Activated T-helper 9 cell treated with anti-CD3 and anti-CD28 coated beads, Interleukin-2, amount 50 U/mL, for 16 hours (primary cell): ENCODE data around the gene ATP8B4.
"Not testable (repeated sequence)": the region's sequence is repeated elsewhere in the genome, so short reads cannot be mapped to it uniquely, and the experiment has no call there.

ENCODE experiments used
- DNase-seq: peaks from one replicate; pipeline ENCODE4 v3.0.0-alpha.2; 2020; ENCODE audit warnings: low read depth

Gene ATP8B4

DNA sequence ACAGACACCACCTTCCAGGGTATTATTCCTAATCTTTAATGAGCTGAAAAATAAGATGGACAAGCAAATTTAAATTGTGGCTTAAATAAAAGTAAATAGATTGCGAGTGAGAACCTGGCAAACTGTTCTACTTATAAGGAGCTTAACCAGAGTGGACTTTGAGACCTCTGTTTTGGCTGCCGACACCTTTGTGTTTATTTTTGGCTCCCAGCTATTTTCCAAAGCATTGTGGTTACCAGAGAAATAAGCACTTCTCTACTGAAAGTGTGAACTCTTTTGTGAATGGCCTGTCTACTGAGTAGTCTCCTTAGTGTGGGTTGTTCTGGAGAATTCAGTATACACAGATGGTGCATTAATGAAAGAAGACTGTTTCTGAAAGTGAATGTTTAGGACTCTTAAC, 109.4 kb downstream of the ATP8B4 start:
- no peak for DNase-seq

DNA sequence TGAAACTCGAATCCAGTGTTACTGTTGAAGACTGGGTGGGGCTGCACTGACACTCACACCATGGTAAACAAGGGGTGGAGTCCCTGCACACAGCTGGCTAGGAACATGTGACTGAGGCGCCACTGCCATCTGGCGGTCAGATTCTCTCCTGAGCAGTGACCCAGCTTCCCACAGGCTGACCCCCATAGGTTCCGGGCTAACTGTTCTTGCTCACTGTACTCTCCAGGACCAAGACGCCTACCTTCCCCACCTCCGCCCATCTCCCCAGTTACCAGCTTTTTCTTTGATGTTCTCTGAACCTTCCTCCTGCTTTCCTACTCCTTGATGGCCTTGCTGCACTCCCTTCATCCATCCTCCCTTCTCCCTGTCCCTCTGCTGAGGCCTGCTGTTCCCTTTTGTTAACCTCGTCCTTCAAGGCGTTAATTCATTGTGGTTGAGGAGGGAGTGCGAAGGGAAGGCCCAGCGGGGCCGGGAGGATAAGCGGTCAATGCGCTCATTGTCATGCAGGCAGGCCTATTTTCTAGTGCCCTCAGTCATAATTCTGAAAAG, 115.2 kb downstream of the ATP8B4 start:
- DNase-seq: peak; percentile 9

DNA sequence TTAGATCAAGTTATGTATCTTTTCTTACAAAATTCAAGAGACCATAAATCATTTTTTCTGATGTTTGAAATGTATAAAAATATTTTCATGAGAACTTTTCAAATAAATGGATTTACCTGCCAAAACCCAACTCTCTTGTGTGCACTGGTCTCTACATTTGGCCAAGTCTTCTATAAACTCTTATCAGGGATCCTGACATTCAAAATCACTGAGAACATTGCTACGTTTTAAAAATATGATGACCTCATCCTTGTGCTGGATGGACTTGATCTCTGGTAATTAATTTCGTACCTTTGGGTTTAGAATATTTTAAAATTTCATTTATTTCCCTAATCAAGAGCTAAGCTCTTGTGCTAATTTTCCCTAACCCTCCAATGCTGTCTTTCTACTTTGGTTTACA, 127.4 kb downstream of the ATP8B4 start:
- DNase-seq: no peak

DNA sequence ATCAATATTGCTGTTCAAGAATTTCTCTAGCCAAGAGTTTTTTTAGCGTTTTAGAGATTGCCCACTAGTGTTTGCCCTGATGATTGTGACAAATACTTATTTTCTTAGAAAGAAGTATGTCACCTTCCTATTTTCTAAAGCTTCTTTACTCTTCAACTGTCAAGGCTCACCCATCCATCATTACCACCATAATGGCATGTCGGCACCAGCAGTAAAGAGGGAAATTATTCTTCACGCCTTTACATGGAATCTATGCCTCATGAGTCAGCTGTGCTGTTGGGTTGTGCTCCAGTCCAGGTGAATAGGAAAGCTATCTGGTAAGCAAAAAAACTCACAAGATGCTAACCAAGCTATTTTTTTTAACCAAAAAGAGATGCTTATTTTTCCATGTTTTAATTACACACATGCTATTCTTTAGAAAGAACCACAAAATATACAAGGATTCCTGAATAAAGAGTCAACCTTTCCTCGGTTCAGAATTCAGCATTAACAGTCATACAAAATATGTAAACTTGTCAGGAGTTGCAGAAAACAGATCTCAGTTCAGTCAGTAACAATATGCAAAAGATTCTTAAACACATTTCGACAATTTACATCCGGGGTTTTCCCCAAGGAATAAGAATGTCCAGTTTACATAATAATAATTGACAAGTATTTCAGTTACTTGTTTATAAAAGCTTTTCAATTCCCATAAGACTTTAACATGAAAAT, 128.0 kb downstream of the ATP8B4 start:
- DNase-seq: no peak

DNA sequence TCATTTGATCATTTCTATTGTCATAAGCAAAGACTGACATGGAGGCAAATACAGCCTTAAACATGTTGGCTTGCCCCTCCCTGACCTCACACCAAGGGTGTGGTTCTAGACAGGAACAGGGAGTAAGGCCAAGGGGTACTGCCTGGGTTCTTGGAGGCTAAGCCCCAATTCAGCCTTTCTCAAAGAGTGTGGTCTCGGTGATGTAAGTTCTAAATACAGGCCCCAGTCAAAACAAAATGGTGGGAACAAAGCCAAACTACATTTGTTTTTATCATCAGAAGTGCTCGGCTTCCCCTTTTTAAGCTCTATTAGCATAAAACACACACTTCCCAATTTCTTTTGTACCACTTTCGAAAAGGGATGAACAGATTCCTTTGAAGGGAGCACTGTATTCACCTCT, 129.5 kb downstream of the ATP8B4 start:
- DNase-seq: no peak

DNA sequence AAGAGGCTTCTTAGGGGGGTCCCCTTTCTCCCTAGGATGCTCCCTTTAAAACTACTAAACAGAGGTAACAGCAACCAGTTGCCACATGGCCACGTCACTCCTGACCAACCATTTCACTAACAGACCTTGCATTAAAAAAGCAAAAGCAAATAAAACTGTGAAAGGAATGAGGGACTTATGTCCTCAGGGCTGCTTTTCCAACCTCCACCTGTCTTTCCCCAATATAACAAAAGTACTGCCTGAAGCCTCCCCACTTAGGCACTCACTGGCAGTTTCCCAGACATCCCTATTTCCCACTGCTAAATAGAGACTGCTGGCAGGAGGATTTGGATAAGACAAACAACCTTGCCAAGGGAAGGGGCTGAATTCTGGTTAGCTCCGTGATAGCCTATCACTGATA, 130.3 kb downstream of the ATP8B4 start:
- DNase-seq: no peak

DNA sequence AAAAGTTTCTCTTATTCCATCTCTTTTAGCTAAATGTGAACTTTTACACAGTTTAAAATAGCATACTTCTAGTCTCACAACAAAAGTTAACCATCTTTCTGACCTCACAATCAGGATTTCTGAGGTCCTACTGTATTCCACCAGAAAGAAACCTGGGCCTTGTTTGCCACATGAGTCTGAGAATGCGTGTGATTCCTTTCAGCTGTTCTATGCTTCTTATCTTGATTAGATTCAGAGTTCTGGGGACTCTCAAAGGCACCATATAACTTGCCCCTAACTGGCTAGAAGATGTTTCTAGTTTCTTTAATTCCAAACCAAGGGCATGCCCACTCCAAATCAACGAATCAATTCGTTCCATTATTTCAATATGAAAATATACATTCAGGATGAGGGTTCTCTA, 131.1 kb downstream of the ATP8B4 start:
- DNase-seq: no peak

DNA sequence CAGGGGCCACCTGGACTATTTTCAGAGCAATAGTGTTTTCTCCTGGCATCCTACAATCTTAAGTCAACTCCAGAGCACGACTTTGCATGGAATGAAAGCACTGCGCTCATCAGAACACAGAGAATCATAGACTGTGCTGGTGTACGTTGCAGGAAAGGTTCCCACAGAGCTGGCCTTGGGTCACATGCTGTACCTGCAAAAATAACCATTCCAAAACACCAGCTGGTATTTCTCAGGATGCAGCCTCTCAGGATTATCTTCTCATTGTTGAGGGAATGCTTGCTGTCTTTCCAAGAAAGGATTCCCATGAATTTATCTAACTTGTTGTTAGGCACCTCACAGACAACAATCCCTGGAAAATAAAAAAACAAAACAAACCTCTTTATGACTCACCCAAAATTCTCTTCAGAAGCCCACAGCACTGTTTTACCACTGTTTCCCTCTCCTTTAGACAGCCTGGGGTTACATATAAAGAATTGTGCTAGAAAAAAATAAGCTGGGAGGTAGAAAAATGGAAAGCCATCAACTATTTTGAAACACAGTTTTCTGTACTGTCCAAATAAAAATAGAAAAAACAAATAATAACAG, 131.7 kb downstream of the ATP8B4 start:
- no peak for DNase-seq

DNA sequence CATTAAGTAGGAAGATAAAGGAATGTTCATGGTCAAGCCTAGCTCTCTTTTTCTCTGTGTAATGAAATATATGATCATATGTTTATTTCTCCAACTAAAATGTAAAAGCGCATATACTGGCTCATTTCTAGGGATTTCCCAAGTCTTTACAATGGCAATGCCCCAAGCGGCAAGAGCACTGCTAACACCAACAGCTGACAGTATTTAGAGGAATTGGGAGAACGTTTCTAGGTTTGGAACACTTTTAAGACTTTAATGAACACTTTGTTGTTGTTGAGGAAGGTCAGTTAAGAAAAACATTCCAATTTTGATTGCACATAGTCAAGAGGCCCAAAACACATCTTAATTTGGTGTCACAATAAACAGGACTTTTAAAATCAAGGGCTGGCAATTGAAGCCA, 132.7 kb downstream of the ATP8B4 start:
- DNase-seq: no peak

DNA sequence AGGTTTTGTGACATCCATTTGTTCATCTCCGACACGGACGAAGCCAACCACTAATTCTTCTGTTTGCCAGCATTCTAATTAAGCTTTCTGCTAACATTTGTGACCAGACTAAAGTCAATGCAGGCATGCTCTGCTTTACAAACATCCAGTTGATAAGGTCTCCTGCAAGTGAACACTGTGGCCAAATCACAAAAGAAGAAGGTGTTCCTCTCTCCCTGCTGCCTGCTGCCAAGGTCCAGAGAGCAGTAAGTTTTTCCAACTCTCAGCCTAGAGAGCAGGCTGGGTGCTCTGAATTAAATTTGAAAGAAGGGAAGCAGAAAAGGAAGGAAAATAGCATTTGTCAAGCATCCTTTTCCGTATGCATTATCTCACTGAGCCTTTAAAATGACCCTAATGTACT, 133.6 kb downstream of the ATP8B4 start:
- no peak for DNase-seq

DNA sequence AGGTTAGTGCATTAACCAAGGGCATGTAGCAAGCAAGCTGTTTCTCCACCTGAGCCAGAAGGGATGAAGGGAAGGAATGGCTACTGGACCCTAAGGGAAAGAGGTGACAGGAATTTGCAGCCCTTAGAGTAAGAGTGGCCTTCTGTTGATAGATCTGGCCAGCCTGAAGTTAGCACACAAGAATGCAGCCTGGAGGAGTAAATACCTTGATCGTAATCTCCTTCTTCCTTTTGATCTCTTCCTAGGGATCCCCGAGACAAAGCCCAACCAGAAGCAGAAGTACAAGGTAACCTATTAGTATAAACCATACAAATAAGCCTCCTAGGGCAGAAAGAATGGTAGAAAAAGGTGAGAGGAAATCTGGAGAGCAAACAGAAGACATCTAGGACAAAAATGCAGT, 134.6 kb downstream of the ATP8B4 start:
- DNase-seq: no peak

DNA sequence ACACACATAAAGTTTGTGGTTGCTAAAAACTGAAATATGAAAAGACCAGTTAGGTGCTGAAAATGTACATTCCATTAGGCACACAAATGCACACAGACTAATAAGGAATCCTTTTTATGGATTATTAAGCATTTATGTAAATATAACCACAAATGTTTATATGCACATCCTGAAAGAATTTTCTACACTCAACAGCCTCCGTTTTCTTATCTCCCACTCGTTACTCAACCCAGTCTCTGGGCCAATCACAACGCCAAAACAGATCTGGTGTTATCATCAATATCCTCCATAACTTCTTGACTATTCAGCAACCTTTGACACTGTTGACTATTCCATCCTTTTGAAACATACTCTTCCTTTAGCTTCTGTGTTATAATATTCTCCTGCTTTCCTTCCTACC, 136.4 kb downstream of the ATP8B4 start:
- no peak for DNase-seq

DNA sequence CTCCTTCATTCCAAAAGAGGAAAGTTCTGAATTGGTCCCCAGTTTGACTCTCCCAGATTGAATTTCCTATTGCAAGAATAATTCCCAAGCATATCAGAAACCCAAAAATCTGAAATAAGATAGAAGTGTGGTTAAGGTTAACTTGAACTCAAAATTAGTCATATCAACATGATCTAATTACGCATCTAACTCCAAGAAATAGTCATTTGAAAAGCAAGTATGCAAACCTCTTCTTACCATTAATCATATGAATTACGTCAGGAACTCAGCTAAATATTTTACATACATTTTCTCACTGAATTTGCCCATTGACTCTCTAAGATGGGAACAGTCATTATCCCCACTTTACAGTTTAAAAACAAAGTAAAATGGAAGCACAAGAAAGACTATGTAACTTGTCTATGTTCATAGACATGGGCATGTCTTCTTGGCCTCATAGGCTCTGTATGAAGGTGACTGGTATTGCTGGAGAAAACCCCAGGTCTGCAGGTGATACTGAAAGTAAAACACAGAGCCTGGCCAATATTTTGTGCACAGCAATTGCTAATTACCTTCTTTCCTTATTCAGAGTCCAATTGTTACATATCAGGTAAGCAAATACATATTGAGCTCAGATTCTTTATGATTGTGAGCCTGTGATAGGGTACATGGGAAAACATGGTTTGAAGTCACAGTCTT, 139.2 kb downstream of the ATP8B4 start:
- no peak for DNase-seq

DNA sequence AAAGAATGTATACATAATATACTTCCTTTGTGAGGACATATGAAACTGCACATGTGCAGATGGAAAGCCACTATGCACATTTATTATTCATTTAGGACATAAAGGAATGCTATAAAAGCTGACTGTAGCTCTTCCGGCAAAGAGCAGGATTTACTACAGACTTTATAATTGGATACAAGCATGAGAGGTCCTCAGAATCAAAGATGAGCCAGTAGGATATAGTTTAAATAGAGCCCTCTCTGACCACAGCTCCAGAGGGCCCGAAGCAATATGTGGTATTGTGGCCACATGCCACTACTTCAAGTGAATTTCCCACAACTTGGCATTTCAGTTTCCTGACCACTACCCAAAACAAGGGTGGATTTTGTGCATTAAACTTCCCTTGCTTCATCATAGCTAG, 140.9 kb downstream of the ATP8B4 start:
- DNase-seq: no peak

DNA sequence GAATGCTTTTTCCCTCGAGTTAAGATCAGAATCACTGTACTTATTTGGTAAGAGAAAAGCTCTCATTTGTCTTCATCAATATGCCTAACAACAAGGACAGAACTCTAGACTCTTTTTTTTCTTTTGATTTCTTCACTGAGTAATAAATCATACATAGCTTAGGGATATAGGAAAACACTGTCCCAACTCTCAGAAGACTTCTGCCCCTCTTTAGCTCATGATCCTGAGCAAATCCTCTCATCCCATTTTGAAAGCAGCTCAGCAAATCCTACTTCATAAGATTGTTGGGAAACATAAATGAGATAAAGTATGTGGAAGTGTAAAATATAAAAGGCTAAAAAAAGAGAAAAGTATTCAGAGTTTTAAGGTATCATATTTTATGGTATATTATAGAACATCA, 141.7 kb downstream of the ATP8B4 start:
- DNase-seq: no peak

DNA sequence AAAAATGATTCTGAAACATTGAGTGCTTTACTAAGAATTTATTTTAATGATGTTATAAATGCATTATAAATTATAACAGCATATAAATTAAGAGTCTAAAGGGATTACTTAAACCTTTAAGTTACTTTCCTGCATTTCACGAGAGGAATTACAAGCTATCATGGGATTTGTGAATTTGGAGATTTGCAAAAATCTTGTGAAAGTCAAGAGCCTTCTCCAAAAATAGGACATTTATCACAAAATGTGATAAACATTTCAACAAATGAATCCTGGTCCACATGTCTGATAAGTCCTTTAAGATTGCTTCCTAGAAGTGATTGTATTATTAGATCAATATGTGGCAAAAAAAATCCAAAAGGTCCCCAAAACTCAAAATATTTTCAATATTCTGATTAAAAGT, 154.5 kb downstream of the ATP8B4 start:
- no peak for DNase-seq

DNA sequence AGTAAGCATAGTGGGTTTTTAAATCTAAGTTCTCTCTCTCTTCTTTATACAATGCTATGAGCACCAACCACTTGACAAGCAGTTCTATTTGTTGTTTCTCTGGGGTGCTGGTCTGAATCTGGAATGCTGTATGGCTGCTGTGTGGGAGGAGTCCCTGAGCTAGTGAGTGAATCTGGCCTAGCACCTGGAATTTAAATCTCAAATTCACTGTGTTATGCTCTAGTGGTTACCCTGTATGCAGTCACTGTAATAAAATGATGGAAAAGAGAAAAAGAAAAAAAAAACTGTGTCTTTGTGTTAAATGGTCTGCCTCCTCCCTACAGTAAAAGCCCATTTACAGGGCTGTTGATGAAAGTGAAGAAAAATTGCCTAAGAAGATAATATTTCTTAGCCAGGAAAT, 155.0 kb downstream of the ATP8B4 start:
- DNase-seq: no peak

DNA sequence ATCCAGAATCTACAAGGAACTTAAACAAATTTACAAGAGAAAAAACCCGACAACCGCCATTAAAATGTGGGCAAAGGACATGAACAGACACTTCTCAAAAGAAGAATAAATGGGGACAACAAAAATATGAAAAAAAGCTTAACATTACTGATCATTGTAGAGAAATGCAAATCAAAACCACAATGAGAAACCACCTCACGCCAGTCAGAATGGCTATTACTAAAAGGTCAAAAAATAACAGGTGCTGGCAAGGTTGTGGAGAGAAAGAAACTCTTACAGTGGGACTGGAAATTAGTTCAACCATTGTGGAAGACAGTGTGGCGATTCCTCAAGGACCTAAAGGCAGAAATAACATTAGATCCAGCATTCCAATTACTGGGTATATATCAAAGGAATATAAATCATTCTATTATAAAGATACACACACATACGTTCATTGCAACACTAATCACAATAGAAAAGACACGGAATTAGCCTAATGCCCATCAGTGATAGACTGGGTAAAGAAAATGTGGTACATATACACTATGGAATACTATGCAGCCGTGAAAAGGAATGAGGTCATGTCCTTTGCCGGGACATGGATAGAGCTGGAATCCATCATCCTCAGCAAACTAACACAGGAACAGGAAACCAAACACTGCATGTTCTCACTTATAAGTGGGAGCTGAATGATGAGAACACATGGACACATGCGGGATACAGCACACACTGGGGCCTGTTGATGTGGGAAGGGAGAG, 155.8 kb downstream of the ATP8B4 start:
- not testable (repeated sequence) for DNase-seq

DNA sequence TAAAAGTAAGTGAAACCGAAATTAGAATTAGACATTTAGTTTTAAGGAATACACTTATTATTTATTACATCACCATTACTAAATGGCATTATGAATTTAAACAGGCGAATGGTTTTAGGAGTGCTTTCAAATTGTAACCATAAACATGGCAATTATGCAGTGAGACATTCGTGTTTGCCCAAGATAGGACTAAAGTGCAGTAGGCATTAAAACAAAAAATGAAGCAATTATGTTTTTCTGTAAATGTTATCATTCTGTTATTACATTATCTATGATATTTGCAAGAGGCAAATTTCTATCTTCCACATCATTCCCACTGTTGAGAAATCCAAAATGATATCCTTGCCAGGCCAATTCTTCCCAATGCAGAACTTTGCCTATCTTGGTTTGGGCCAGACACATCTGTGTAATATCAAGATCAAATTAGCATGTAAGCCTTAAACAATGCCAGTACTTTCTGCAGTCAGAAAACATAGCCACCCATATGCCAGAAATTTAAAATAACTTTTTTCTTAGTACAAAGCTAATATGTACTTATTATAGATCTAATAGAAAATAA, 156.9 kb downstream of the ATP8B4 start:
- no peak for DNase-seq

DNA sequence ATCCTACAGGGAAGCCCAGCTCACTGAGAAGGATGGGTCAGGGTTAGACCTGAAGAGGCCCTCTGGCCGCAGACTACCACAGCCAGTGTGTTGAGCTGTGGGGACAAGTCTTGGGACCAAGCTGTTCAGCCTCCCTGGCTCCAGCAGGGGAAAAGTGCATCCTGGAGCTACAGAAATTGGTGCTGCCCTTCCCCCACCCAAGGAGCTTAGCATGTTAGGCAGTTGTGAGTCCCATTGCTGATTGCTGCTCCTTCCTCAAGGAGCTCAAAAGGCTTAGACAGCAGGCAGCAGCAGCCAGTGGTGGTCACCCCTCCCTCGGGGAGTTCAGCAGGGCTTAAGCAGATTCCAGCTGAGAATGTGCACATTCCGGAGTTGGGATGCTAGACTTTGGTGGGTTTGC, 165.6 kb downstream of the ATP8B4 start:
- DNase-seq: no peak

DNA sequence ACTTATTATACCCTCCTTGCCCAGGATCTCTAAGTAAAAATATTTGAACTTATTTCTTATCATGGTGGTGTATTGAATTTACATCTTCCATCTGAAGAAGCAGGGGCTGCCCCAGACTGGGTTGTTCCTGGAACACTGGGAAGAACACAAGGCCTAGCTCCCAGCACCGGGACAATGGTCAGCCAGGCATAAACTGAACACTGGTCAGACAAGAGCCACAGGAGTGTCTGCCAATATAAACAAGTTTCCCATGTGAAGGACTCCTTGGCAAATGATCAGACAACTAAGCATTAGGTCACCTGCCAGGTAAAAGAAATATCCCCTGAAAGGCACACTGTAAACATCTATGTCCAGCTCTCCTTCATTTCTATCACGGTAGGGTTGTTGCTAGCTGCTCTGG, 172.4 kb downstream of the ATP8B4 start:
- no peak for DNase-seq

DNA sequence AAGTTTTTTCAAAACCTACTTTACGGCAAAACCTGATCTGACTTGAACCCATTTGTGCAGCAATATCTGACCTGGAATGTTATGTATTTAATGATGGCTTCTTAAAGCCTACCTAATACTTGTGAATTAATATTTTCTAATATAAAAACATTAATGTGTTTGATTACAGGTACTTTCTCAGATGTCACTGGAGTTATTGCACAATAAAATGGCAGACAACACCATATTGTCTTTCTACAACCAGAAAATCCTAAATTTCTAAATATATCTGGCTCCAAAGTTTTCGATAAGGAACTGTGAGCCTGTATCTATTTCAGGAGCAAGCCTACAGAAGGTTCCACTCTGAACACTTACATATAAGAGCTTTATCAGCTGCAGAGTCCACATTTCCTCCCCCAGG, 184.5 kb downstream of the ATP8B4 start:
- DNase-seq: no peak
